Dendritic cell treated with granulocyte-macrophage colony-stimulating factor and Interleukin-4, amounts not matched to agents 40 ng/mL and 50 ng/mL, for 4 days (primary cell): ENCODE measurements around the gene COPS4.
"Not testable (repeated sequence)": the region's sequence is repeated elsewhere in the genome, so short reads cannot be mapped to it uniquely, and the experiment has no call there.

Experiments used
- H3K27ac Mint-ChIP-seq: one replicate; pipeline ENCODE4 v1.8.0; 2022; ENCODE audit warnings: mild to moderate bottlenecking, mixed read lengths
- H3K27me3 Mint-ChIP-seq: one replicate; pipeline ENCODE4 v1.8.0; 2022; ENCODE audit warnings: mild to moderate bottlenecking, mixed read lengths
- H3K36me3 Mint-ChIP-seq: one replicate; pipeline ENCODE4 v1.8.0; 2022; ENCODE audit warnings: low read depth, mixed read lengths
- H3K4me1 Mint-ChIP-seq: one replicate; pipeline ENCODE4 v1.8.0; 2022; ENCODE audit warnings: low read depth, mixed read lengths
- H3K4me3 Mint-ChIP-seq: one replicate; pipeline ENCODE4 v1.8.0; 2022; ENCODE audit warnings: mild to moderate bottlenecking, moderate library complexity, mixed read lengths
- H3K9me3 Mint-ChIP-seq: one replicate; pipeline ENCODE4 v1.8.0; 2022; ENCODE audit warnings: mixed read lengths
- intact Hi-C: fragments of 100-400 bp; cut with micrococcal nuclease; formaldehyde crosslinking; loops from one replicate; pipeline ENCODE4 v1.15.0; 2022

The COPS4 gene

DNA sequence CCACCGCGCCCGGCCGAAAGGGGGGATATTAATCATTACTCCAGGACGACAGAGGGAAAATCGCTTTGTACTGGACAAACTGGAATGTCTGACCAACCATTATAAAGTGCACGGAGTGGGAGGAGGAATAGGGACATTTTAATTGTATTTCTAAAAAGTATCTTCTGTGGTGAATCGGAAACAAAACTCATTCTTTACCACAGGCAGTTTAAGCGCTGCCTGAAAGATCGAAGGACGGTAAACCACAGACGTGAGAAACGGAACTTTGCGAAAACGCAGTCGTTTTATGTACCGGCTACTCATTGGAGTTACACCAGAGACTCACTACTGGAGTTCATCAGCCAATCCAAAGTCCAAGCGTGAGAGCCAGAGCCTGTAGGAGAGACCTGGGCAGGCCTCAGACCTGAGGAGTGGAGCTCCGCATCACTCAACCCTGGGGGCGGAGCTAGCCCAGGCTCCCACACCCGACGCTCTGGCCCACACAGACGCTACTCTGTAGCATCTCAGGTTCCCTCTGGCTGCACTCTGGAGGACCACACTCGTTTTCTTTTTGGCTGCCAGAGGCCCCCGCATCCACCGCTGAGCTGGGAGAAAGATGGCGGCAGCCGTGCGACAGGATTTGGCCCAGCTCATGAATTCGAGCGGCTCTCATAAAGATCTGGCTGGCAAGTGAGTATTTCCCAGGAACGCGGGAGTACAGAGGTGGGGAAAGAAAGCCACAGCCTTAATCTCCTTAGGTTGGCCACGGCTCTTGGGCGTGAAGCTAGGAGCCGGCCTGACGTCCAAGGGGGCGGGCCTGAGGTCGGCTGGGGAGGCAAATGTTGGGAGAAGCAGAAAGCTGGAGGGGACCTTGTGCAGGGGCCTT lies at the start of gene COPS4:
Gene COPS4, plus strand, starts transcription at position 554 of the 865 bp plus-strand sequence. Its CDS starts 42 bp downstream, at position 596.
- H3K27me3 Mint-ChIP-seq = no peaks in the 10 kb centered on the region
- peaks cover 16% of the 10 kb centered on the region for H3K4me1 Mint-ChIP-seq
- intact Hi-C loops = loop anchor here (1.0 to 5.0 kb wide), 2 partner anchors 22 to 143 kb away; partner anchors contain the start of gene SEC31A
- H3K27ac Mint-ChIP-seq = peak within 1 kb of the TSS; percentile 97
- peaks cover 14% of the 10 kb centered on the region for H3K36me3 Mint-ChIP-seq
- peak within 1 kb of the TSS; percentile 99 for H3K4me3 Mint-ChIP-seq
- no peaks in the 10 kb centered on the region for H3K9me3 Mint-ChIP-seq

GRCh38 chr4:82987519-82987918 lies 47.5 kb upstream of the COPS4 start:
- H3K36me3 Mint-ChIP-seq, intact Hi-C loops, H3K4me3 Mint-ChIP-seq, H3K27ac Mint-ChIP-seq, H3K27me3 Mint-ChIP-seq, H3K9me3 Mint-ChIP-seq: not testable (repeated sequence)
- H3K4me1 Mint-ChIP-seq = peaks cover 26% of the 10 kb centered on the region

DNA sequence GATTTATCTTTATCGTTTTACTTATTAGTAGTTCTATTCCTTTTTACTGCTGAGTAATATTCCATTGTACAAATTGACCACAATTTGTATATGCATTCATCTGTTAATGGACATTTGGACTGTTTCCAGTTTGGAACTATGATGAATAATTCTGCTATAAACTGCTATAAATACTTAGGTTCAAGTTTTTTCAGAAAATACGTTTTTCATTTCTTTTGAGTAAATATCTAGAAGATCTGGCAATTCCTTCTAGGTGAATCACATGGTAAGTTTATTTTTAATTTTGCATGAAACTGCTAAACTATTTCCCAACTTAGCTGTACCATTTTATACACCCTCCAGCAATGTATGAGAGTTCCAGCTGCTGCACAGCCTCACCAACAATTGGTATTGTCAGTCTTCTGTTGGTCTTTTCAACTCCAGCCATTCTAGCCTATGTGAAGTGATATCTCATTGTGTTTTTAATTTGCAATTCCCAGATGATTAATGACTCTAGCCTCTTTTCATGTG lies 46.6 kb upstream of the COPS4 start:
- intact Hi-C loops = no loop called here
- H3K36me3 Mint-ChIP-seq = peaks cover 8% of the 10 kb centered on the region
- no peak overlapping the region for H3K27ac Mint-ChIP-seq

DNA sequence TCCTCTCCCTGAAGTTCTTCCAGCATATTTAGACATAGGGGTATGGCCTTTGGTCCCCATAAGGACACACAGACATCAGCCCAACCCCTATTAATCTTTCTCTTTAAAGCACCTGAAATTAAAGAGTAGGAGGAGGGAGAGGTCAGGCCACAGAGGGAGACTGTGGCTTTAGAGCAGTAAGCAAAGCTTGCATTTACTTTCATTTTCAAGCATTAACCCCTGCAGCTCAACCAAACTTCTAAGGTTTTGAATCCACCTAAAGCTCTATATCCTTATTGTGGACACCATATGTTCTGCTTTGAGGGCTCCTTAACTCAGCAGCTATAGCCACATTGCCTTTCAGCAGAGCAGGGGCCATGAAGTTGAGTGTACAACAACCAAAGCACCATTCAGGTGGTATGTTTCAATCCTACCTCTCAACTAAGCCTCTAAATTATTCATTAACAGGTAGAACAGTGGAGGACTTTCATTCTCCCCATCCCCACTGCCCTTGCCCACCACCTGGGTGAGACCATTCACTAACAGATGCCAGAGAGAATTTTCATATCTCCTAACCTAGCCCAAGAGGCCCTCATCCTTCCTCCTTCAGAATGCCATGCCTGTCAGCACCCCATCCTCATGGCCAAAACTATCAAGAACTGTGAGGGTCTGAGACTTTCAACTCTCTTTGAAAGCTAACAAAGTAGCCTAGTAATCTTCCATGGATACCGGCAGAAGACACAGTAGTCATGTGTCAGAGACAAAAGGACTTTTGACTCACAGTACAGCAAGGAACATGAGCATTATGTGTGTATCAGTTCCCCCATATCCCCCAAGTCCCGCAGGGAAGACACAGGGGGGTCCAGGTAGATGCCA lies 45.2 kb upstream of the COPS4 start:
- H3K27me3 Mint-ChIP-seq = no peaks in the 10 kb centered on the region
- peak overlapping the region; percentile 65 for H3K27ac Mint-ChIP-seq

More for the DNA sequence above, 46.6 kb upstream of the COPS4 start:
- Mint-ChIP-seq H3K4me3 (no peak overlapping the region), H3K9me3 (no peaks in the 10 kb centered on the region), H3K4me1 (peaks cover 21% of the 10 kb centered on the region), H3K27me3 (no peaks in the 10 kb centered on the region)

DNA sequence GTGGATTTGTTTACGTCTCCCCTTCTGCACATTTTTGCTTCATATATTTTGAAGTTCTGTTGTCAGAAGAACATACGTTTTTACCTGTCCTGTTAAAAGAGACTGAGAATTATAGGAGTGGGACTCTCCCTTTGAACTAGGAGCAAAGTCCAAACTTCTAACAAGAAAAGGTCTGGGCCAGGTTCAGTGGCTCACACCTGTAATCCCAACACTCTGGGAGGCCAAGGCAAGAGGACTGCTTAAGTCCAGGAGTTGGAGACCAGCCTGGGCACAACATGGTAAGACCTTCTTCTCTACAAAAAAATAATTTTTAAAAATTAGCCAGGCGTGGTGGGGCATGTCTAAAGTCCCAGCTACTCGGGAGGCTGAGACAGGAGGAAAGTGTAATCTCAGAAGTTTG lies 40.1 kb upstream of the COPS4 start:
- intact Hi-C loops = no loop called here
- no peaks in the 10 kb centered on the region for H3K9me3 Mint-ChIP-seq

More for the DNA sequence above, 45.2 kb upstream of the COPS4 start:
- H3K4me3 Mint-ChIP-seq = peak overlapping the region; percentile 28
- intact Hi-C loops = no loop called here
- peaks cover 14% of the 10 kb centered on the region for H3K4me1 Mint-ChIP-seq
- H3K9me3 Mint-ChIP-seq = no peaks in the 10 kb centered on the region
- no peaks in the 10 kb centered on the region for H3K36me3 Mint-ChIP-seq

GRCh38 chr4:82998898-82999297 lies 36.1 kb upstream of the COPS4 start:
- Mint-ChIP-seq H3K27ac (no peak overlapping the region), H3K4me3 (no peak overlapping the region), H3K27me3 (no peaks in the 10 kb centered on the region), H3K36me3 (peaks cover 23% of the 10 kb centered on the region), H3K4me1 (peaks cover 5% of the 10 kb centered on the region), H3K9me3 (no peaks in the 10 kb centered on the region)
- intact Hi-C loops = no loop called here

More for the DNA sequence above, 40.1 kb upstream of the COPS4 start:
- Mint-ChIP-seq H3K4me3 (no peak overlapping the region), H3K27me3 (no peaks in the 10 kb centered on the region), H3K36me3 (peaks cover 12% of the 10 kb centered on the region), H3K27ac (no peak overlapping the region), H3K4me1 (peaks cover 10% of the 10 kb centered on the region)

DNA sequence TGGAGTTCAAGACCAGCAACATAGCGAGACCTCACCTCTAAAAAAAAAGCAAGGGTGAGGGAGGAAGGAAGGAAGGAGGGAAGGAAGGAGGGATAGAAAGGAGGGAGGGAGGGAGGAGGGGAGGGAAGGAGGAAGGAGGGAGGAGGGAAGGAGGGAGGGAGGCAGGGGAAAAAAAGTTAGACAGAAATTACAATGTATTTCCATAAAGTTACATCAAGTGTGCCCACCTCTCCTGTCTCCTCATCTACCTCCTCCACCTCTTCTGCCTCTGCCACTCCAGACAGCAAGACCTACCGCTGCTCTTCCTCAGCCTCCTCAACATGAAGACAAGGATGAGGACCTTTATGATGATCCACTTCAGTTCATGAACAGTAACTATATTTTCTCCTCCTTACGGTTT lies 32.7 kb upstream of the COPS4 start:
- peaks cover 17% of the 10 kb centered on the region for H3K36me3 Mint-ChIP-seq
- H3K4me3 Mint-ChIP-seq = no peak overlapping the region
- H3K27me3 Mint-ChIP-seq = no peaks in the 10 kb centered on the region
- no peak overlapping the region for H3K27ac Mint-ChIP-seq
- peaks cover 7% of the 10 kb centered on the region for H3K4me1 Mint-ChIP-seq
- H3K9me3 Mint-ChIP-seq = no peaks in the 10 kb centered on the region
- intact Hi-C loops = no loop called here

GRCh38 chr4:83003044-83003791 lies 31.8 kb upstream of the COPS4 start:
- H3K9me3 Mint-ChIP-seq, H3K27me3 Mint-ChIP-seq, H3K4me3 Mint-ChIP-seq, H3K27ac Mint-ChIP-seq, intact Hi-C loops: not testable (repeated sequence)
- peaks cover 14% of the 10 kb centered on the region for H3K4me1 Mint-ChIP-seq
- H3K36me3 Mint-ChIP-seq = peaks cover 16% of the 10 kb centered on the region

GRCh38 chr4:83009529-83009928 lies 25.5 kb upstream of the COPS4 start:
- Mint-ChIP-seq H3K27me3 (no peaks in the 10 kb centered on the region), H3K9me3 (no peaks in the 10 kb centered on the region), H3K36me3 (peaks cover 7% of the 10 kb centered on the region), H3K27ac (peak overlapping the region; percentile 98), H3K4me3 (peak overlapping the region; percentile 97), H3K4me1 (peaks cover 40% of the 10 kb centered on the region)
- intact Hi-C loops = no loop called here

- no peaks in the 10 kb centered on the region for H3K27me3 Mint-ChIP-seq
- H3K36me3 Mint-ChIP-seq = peaks cover 7% of the 10 kb centered on the region
- H3K4me3 Mint-ChIP-seq = peak overlapping the region; percentile 97
- intact Hi-C loops = loop anchor here (5.0 kb wide), 1 partner anchor 638 kb away; the partner anchor contains the start of gene HNRNPD
- peak overlapping the region; percentile 98 for H3K27ac Mint-ChIP-seq
- no peaks in the 10 kb centered on the region for H3K9me3 Mint-ChIP-seq
- peaks cover 40% of the 10 kb centered on the region for H3K4me1 Mint-ChIP-seq
These were observed 24.9 kb upstream of the COPS4 start for GRCh38 chr4:83010111-83010521.

DNA sequence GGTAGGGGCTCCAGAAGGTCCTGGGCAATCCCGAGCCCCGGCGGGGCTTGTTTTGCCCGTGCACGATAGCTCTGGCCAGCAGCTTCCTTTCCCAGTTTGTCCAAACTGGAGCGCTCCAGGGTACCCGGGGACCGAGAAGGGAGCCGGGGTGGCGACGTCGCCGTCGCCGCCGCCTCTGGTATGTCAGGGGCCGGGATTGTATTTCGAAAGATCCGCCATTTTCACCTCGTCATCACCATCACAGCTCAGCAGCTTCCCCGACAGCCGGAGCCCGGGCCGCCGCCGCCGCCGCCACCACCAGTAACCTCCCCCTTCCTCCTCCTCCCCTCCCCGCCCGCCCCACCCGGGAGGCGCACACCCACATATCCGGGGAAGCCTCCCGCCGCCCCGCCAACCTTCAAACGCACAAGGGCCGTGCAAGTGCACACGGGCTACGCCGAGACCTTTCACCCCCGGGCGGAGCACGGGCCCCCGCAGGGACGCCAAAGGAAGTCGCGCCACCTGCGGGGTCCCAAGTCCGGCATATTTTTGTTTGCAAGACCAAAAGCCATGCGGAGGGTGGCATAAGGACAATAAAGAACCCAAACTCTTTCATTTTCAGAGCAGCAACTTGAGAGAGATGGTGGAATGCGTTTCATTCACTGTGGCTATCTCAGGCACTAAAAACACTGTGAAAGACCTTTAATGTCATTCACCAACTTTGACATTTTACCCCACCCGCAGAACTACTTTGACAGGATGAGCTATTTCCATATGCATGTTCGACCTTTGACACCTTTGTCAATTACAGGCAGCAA lies 24.3 kb upstream of the COPS4 start, which contains the start of gene LIN54:
Gene LIN54, minus strand, starts transcription at position 302 of the 797 bp plus-strand sequence. CDS start 25,979 bp downstream, outside the sequence.
- peaks cover 40% of the 10 kb centered on the region for H3K4me1 Mint-ChIP-seq
- H3K27me3 Mint-ChIP-seq = no peaks in the 10 kb centered on the region
- peak within 1 kb of the TSS; percentile 97 for H3K4me3 Mint-ChIP-seq
- intact Hi-C loops = loop anchor here (5.0 kb wide), 1 partner anchor 638 kb away; the partner anchor contains the start of gene HNRNPD
- peak within 1 kb of the TSS; percentile 98 for H3K27ac Mint-ChIP-seq
- peaks cover 7% of the 10 kb centered on the region for H3K36me3 Mint-ChIP-seq
- no peaks in the 10 kb centered on the region for H3K9me3 Mint-ChIP-seq

- Mint-ChIP-seq H3K4me3 (peak overlapping the region; percentile 97), H3K4me1 (peaks cover 40% of the 10 kb centered on the region), H3K36me3 (peaks cover 7% of the 10 kb centered on the region), H3K27ac (peak overlapping the region; percentile 95), H3K27me3 (no peaks in the 10 kb centered on the region), H3K9me3 (no peaks in the 10 kb centered on the region)
- intact Hi-C loops = loop anchor here (2.0 to 5.0 kb wide), 2 partner anchors 111 to 639 kb away; partner anchors contain the start of genes HNRNPD and THAP9
These were observed 23.2 kb upstream of the COPS4 start for GRCh38 chr4:83011689-83012199.
